ENCODE data around the gene ASGR1.

The ASGR1 gene, protein sequence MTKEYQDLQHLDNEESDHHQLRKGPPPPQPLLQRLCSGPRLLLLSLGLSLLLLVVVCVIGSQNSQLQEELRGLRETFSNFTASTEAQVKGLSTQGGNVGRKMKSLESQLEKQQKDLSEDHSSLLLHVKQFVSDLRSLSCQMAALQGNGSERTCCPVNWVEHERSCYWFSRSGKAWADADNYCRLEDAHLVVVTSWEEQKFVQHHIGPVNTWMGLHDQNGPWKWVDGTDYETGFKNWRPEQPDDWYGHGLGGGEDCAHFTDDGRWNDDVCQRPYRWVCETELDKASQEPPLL

DNA sequence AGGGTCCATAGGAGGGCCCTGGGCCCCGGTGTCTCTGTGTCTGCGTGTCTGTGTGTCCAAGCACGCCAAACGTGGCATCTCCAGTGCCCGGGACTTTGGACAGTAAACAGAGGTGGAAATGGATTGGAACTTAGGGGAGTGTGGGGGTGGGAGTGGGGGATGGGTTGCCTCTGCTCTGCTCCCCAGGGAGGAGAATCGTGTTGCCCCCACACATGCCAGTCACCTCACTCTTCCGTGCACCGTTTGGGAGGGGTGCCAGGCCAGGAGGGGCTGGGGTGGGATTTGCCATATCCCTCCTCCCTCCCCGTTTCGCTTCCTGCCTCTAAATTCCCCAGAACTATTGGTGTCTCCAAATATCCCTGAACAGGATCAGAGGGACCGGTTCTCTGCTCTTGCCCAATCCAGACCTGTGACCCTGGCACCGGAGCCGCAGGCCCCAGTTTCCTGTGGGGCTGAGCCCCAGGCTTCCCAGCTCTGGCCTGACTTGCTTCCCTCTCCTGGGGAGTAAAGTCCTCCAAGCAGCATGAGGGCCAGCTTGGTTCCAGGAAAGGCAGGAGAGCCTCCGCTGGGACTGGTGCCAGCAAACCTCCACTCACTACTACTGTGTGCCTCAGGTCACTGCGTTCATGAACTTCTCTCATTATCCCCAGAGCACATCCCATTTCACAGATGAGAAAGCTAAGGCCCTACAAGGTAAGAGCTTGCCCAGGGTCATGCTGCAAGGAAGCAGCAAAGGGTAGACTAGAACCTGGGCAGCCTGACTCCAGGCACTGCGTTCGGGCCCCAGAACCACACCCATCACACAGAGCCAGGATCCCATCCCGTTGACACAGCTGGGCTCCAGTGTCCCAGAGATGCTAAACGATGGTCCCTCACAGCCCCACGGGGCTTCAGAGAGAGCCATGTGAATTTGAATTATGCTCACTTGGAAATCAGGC, at the start of gene ASGR1:
Gene ASGR1 (minus strand): TSS at position 54 of the 938 bp plus-strand sequence. CDS start 807 bp downstream, outside the sequence.
- DNase-seq: no peak

DNA sequence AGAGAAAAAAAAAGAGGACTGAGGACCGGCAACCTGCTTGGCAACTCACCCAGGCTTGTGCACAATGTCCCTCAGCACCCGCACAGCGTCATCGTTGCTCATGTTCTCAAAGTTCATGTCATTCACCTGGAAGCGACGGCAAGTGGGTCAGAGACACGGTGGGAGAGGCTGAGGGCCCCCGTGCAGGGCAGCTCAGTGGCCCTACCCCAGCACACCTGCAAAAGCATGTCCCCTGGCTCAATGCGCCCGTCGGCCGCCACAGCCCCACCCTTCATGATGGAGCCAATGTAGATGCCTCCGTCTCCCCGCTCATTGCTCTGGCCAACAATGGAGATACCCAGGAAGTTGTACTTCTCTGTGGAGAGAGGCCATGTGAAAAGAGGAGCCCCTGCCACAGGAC, 49.8 kb upstream of the ASGR1 start:
- no peak for DNase-seq

DNA sequence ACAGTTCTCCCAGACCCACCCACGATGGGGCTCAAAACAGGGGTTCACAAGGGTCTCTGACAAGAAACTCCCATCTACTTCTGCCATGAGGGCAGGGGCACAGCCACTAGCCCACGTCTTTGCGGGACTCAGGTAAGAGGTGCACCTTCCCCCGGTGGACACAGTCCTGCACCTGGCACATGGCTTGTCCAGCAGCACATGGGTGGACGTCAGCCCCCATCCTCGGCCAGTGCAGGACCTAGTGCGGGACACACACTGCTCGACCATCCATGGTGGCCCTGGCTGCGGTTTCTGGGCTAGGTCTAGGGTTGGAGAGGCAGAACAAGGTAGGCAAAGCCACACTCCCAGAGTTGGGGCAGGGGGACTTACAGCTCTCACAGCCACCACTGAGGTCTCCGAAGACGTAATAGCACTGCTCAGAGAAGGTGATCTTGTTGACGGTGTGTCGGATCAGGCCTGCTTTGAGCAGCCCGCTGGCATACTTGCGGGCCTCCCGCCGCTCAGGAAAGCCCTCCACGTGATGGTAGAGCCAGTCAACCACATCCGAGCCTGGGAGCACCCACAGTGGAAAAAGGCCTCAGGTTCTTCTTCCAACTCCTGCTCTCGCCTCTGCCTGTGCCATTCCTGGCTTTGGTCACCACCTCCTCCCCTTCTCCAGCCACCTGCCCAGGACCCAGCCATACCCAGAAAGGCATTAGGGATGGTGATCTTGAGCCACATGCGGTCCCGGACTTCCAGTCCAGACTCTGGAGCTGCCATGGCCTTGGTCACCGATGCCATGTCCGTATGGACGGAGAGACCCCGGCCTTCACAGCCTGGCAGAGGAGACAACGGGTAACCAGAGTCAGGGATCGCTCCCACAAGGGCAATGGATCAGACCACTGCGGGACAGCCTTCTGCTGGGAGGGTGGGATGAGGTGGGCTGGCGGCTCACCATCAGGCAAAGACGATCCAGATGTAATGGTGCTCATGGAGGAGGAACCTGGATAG, 47.8 kb upstream of the ASGR1 start:
- no peak for DNase-seq

DNA sequence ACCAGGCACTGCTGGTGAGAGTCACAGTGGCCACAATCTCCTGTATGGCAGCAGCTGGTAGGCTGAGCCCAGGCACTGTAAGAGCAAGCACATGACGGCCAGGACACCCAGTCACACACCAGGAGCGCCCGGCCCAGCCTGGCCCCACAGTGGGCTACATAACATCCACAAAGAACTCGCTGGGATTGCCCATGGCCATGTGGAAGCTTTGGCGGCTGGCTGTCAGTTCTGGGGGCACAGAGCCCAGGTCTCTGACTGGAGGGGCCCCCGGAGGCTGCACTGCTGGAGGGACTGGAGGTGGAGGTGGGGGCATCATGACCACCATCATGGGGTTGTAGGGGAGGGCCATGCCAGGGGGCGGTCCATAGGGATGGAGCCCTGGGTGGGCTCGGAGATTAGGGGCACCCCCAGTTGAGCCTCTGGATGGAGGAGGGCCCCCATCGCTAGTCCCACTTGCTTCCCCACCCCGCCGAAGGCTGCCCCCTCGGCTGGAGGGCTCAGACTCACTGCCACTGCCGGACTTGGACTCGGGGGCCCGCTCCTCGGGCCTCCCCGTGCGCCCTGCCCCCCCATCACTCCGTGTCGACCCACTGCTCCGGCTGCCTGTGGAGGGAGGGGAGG, 46.7 kb upstream of the ASGR1 start:
- no peak for DNase-seq

DNA sequence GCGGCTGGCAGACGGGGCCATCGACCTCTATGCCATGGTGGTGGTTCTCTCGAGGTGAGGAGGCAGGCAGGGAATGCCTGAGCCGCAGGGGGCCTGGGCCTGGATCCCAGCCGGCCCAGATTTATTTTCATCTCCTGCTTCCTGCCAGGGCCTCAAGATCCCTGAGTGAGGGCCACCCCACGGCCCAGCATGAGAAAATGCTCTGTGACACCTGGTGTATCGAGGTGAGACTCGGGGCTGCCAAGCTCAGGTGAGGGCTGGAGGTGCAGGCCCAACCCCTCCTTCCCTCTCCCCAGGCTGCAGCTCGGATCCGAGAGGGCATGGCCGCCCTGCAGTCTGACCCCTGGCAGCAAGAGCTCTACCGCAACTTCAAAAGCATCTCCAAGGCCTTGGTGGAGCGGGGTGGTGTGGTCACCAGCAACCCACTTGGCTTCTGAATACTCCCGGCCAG, 45.5 kb upstream of the ASGR1 start:
- no peak for DNase-seq

DNA sequence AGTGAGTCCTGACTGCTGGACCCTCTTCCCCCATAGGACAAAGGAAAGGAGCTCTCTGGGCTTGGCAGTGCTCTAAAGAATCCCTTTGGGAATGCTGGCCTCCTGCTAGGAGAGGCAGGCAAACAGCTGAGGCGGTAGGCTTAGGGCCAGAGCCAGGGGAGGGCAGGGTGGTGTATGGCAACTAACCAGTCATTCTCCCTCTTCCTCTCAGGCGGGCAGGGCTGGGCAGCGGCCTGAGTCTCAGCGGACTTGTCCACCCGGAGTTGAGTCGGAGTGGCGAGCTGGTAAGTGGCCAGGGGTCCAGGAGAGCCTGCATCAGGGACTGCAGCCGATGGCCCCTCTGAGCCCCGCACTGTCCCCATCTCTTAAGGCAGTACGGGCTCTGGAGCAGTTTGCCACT, 44.9 kb upstream of the ASGR1 start:
- no peak for DNase-seq

DNA sequence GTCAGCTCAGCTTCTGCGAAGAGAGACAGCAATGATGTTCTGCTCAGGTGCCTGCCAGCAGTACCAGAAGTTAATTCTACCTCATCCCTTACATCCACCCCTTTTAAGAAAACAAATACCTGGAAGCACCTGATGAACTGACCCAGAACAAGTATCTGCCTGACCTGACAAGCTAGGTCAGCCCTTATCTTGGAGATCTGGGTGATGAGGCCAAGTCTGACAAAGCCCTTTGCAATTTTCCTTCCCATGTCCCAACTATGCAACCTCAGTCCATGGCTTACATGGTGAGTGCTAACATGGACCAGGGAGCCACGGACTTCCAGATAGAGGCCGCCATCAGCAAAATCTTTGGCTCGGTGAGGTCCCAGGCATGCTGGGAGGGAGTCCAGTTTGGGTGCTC, 44.2 kb upstream of the ASGR1 start:
- DNase-seq: no peak

DNA sequence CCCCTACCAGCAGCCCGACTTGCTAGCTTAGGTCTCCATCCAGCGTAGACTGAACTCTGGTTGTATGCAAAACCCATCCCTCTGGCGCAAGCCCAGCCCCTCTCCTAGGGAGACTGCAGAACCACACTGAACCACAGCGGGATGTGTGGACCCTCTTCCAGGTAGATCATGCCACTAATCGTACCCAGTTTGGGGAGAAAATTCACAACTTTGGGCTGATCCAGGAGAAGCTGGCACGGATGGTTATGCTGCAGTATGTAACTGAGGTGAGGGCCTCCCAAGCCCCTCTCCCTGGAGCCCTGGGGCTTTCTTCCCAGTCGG, 43.8 kb upstream of the ASGR1 start:
- peak; percentile 26 for DNase-seq

DNA sequence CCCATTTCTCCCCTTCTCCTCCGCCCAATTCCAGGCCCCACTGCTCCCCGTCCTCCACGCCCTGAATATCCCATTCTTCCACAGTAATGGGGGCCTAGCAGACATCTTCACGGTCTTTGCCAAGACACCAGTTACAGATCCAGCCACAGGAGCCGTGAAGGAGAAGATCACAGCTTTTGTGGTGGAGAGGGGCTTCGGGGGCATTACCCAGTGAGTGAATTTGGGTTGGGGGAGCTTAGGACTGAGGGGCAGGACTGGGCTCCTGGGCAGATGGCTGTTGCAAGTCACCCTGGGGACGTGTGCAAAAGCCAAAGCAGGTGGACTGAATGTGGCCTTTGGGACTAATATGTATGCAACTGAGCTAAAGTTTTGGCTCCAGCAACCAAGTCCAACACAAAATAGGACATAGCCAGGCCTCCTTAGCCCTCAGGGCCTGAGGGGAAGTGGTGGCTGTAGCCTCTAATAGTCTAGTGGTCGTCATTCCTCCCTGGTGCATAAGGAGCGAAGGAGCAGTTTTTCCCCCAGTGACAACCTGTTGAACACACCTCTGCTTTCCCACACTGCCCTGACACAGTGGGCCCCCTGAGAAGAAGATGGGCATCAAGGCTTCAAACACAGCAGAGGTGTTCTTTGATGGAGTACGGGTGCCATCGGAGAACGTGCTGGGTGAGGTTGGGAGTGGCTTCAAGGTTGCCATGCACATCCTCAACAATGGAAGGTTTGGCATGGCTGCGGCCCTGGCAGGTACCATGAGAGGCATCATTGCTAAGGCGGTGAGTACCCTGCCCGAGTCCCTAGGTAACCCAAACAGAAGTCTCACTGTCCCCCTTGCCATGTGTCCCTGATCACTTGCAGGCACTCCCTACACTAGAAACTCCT, 43.2 kb upstream of the ASGR1 start:
- DNase-seq: peak; percentile 30

DNA sequence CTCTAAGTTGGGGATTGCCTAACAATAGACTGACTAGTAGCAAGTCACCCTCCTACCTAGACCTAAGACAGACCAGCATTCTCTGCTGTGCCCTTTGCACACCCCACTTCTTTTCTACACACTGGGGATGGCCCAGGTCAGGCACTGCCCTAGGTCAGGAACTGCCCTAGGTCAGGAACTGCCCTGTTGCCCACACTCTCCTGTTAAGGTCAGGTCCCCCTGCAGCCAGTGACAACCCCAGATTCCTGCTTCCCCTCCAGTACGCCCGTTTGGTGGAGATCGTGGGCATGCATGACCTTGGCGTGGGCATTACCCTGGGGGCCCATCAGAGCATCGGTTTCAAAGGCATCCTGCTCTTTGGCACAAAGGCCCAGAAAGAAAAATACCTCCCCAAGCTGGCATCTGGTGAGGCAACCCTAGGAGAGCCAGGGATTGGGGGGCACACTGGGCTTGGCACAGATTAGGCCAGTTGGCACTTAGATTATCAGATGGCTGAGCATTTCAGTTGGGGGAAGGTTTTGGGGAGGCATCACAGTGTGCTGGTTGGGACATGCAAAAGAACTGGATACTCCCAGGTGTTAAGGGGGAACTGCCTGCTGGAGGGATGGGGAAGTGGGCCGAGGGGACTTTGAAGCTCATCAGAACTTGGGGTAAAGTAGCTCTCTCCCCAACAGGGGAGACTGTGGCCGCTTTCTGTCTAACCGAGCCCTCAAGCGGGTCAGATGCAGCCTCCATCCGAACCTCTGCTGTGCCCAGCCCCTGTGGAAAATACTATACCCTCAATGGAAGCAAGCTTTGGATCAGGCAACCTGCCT, 42.3 kb upstream of the ASGR1 start:
- DNase-seq: peak; percentile 26

DNA sequence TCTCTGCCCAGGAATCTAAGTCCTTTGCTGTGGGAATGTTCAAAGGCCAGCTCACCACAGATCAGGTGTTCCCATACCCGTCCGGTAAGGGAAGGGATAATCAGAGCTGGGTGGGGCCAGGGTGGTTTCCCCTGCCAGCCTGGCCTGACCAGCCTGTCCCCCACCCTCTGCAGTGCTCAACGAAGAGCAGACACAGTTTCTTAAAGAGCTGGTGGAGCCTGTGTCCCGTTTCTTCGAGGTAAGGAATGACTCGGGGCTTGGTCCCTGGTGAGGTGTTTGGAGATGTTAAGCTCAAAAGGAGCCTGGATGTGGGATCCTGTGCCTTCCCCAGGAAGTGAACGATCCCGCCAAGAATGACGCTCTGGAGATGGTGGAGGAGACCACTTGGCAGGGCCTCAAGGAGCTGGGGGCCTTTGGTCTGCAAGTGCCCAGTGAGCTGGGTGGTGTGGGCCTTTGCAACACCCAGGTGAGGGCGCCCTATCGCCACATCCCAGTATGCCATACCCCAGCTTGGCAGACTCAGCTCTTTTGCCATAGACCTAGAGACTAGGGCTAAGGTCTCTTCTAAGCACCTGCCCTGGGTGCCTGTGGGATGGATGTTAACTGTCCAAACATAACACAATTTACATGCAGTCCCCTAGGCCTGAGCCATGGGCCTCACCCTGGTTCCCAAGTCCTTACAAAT, 41.6 kb upstream of the ASGR1 start:
- DNase-seq: peak; percentile 69

DNA sequence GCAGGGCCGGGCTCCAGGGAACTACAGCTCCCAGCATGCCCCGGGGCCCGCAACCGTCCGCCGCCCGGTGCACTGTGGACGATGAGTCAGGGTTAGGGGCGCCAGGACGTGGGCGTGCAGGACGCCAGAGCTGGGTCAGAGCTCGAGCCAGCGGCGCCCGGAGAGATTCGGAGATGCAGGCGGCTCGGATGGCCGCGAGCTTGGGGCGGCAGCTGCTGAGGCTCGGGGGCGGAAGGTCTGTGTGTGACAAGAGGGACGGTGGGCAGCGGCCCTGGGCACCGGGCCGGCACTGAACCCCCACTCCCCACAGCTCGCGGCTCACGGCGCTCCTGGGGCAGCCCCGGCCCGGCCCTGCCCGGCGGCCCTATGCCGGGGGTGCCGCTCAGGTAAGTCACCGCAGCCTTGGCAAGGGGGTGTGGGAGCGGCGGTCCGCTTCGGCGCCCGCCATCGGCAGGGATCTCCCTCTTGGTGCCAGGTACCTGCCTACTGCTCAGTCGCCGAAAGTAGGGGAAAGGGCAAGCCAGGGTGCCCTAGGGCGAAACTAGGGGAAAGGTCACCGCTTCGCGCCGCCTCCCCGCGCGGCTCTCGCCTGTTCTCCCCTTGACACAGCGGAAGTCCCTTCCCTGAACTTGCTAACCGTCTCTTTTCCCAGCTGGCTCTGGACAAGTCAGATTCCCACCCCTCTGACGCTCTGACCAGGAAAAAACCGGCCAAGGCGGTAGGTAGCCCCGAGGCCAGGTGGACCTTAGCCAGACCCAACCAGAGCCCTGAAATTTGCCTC, 40.8 kb upstream of the ASGR1 start, which contains the start of the genes ACADVL and DLG4:
Gene ACADVL (plus strand): TSS at position 127 of the 781 bp plus-strand sequence. CDS start 47 bp downstream, at position 174.
Gene DLG4 (minus strand): TSS at position 25 of the 781 bp plus-strand sequence.
- peak; percentile 95 for DNase-seq

DNA sequence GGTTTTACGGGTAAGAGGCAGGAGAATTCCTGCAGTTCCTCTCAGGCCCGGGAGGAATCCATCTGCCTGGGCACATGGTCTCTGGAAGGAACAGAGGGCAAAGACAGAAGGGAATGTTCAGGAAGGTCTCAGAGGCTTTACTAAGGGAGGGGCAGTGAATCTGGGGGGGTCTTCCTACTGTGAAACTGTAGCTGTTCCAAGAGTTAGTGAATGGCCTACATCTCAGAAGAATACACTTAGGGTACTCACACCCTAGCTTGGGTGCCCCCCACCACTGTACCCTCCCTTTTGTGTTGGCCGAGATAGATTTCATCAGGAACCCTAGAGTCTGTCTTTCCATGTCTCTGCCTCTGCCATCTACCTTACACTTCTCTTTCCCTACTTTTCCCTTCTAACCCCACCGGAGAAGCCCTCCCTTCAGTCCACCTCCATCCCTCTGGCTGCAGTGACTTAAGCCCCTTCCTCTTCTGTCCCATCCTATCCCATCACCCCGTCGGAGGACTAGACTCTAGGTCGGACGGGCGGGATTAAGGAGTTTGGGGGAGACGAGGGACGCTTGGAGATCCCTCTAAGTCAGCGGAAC, 40.1 kb upstream of the ASGR1 start:
- DNase-seq: no peak

DNA sequence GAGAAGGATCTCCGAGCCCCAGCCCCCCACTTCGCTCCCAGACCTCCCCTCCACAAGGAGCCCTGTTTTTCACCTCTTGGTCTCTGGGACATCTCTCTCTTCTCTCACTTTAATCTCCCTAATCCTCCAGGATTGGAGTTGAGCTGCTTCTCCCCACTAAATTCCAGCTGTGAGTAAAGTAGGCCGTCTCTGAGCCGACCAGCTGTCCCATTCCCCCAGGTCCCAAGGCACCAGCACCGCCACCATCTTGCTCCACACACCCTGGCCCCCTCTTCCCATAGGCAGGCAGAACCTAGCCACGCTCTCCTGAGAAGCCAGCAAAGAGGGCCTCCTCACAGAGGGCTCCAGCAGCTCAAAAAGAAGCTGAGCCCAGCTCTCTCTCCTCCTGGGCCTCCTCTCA, 39.6 kb upstream of the ASGR1 start:
- no peak for DNase-seq

DNA sequence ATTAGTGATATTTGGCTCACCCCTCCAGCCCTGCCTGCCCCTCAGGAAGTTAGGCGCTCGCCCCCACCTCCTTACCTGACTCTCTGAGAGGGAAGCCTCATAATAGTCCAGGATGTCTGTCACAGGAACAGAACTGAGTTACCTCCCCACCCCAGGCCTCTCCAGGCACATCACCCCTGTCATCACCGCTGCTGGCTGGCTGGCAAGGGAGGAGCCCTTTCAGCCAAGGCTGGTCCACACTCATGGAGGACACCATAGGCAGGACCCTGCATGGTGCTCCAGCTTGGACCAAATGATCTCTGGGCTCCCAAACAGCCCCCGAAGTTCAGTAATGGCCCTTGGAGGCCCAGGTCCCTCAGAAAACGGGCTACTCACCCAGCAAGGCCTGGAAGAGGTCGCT, 39.0 kb upstream of the ASGR1 start:
- DNase-seq: no peak

DNA sequence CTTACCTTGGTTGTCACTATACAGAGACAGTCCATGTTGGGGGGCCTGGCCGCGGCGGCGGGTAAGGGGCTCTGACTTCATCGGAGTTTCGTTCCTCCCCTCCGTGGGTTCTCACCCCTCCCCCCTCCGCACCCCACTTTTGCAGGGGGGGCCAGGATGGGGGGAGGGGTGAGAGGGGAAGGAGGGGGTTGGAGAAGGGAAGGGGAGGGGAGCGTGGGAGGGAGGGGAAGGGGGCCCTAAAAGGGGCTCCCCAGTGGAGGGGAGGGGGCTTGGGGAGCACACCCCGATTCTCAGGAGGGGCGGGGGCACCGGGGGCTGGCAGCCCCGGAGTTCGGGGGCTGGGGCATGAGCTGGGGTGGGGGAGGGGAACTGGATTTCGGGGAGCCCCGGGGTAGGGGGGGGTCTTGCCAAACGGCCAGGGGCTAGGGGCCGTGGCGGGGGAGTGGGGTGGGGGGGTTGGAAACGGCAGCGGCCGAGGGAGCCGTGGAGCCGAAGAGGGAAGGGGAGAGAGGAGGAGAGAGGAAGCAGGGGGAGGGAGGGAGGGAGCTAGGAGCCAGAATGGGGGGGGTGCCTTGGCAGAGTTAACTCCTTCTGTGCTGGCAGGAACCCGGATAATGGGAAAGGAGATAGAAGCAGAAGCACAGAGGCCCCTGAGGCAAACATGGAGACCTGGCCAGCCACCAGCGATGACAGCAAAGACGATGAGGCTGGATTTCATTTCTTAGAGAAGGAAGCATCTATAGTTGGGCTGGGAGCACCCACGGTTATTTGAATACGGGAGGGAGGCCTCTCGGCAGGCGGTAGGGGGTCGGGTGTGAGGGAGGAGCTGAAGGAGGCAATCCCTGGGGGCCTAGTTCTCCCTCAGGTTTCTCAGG, 38.2 kb upstream of the ASGR1 start:
- DNase-seq: peak; percentile 89

Measured in femur (tissue), 1 donor.